MM.1S (cell line): ENCODE data around the gene SUSD1.

ENCODE experiments used
- EZH2 ChIP-seq: fragments of 300-600 bp; sonication (generic); optimal IDR thresholded peaks from 2 replicates; pipeline ENCODE3; 2017; ENCODE audit warnings: low read depth, mild to moderate bottlenecking, antibody characterized with exemption, low read length, mixed read lengths
- EZH2phosphoT487 ChIP-seq: fragments of 300-600 bp; sonication (generic); IDR thresholded peaks from 2 replicates; pipeline ENCODE4 v1.6.1; 2018; ENCODE audit warnings: antibody characterized with exemption, low read length

GRCh38 chr9:112142420-112142819 lies 32.7 kb downstream of the SUSD1 start:
- no peak for TF ChIP-seq EZH2phosphoT487
- TF ChIP-seq EZH2 = no peak
